ENCODE data around the gene DHX8.

- TF ChIP-seq CTCF (IDR thresholded peaks at IDR 0.05; ENCODE audit: low read depth, low read length) (no peak), MAX (IDR thresholded peaks at IDR 0.05; ENCODE audit: low read depth, low read length) (no peak)
Measured at GRCh38 chr17:43547189-43547550, 63.4 kb downstream of the DHX8 start.
